HCT116 (cell line): ENCODE measurements around the gene CACNA1C. TPM values are rescaled to one million over a fixed set of nuclear protein-coding genes. Genes with fewer than 3 reads are reported as not detected.

ENCODE experiments used
- ATAC-seq: fragments of 200-7000 bp; cut with Tn5 transposase; 2 replicates; pipeline ENCODE4 v1.9.1; 2020; ENCODE audit warnings: mild to moderate bottlenecking, moderate library complexity
- BruUV-seq: library from RNA; stranded (reverse); fragments of 400-500 nt; replicated peaks from 2 replicates; lab custom pipeline; 2021; lab: Mats Ljungman, UMichigan
- CTCF ChIA-PET: fragments of 300-600 bp; sonication (Branson Sonifier 250); formaldehyde crosslinking; loops from one replicate; lab custom pipeline; 2021; ENCODE audit warnings: antibody characterized with exemption; lab: Charles Lee
- POLR2A ChIA-PET: fragments of 300-600, 350-600 bp; sonication (Branson Sonifier 250); formaldehyde crosslinking; loops from one replicate; lab custom pipeline; 2021; ENCODE audit warnings: antibody characterized with exemption; lab: Charles Lee
- RAD21 ChIA-PET, 2 experiments: fragments of 300-600 bp; sonication (Branson Sonifier 250); formaldehyde crosslinking; loops; one replicate each; lab custom pipeline; 2023; ENCODE audit warnings: low total read pairs in 2 of 2; ENCODE audit not compliant: uncharacterized antibody in 2 of 2, unreplicated experiment in 2 of 2, low non-redundant PET in 1 of 2; lab: Charles Lee
- DNase-seq: peaks from one replicate; pipeline ENCODE4 v3.0.0-alpha.2; 2010; ENCODE audit warnings: low read depth, low spot score
- H2AFZ ChIP-seq: fragments of 200-600 bp; shearing (Covaris generic), sonication (generic); 2 replicates; pipeline ENCODE4 v1.6.1; 2017; ENCODE audit warnings: low read depth, mixed run types, mixed read lengths, antibody characterized with exemption, low read length; ENCODE audit not compliant: poor library complexity, severe bottlenecking
- H3K27ac ChIP-seq: 2 replicates; pipeline ENCODE4 v1.5.1; 2012; ENCODE audit warnings: low read depth, low read length
- H3K27me3 ChIP-seq: fragments of 200-600 bp; sonication (generic); 2 replicates; pipeline ENCODE4 v1.6.1; 2016; ENCODE audit warnings: mixed run types, low read length, mixed read lengths; ENCODE audit not compliant: insufficient read depth
- H3K36me3 ChIP-seq, 2 experiments: fragments of 200-500 bp in 1 of 2; fragments of 200-600 bp in 1 of 2; sonication (Bioruptor generic) in 1 of 2; sonication (generic) in 1 of 2; 2 replicates each; pipeline versions ENCODE4 v1.5.1 to v1.6.1; 2014 to 2016; ENCODE audit warnings: low read length in 2 of 2, inconsistent platforms in 1 of 2, mixed read lengths in 1 of 2, mixed run types in 1 of 2; ENCODE audit not compliant: insufficient read depth in 2 of 2, control insufficient read depth in 1 of 2
- H3K4me1 ChIP-seq, 2 experiments: fragments of 200-600 bp in 1 of 2; sonication (generic) in 1 of 2; 2 replicates each; pipeline versions ENCODE4 v1.5.1 to v1.6.1; 2012 to 2017; ENCODE audit warnings: low read length in 2 of 2, inconsistent platforms in 1 of 2, mild to moderate bottlenecking in 1 of 2, mixed read lengths in 1 of 2, mixed run types in 1 of 2, moderate library complexity in 1 of 2; ENCODE audit not compliant: insufficient read depth in 2 of 2, control insufficient read depth in 1 of 2
- H3K4me2 ChIP-seq: fragments of 200-600 bp; sonication (generic); 2 replicates; pipeline ENCODE4 v1.6.1; 2017; ENCODE audit warnings: mixed run types, low read length, mixed read lengths
- H3K4me3 ChIP-seq, 2 experiments: fragments of 200-600 bp in 1 of 2; sonication (generic) in 1 of 2; replicated peaks in 1 of 2; 2 replicates each; pipeline ENCODE4 v1.5.1; 2011 to 2016; ENCODE audit warnings: low read length in 2 of 2, control low read depth in 1 of 2, low read depth in 1 of 2, mild to moderate bottlenecking in 1 of 2, mixed read lengths in 1 of 2, mixed run types in 1 of 2
- H3K79me2 ChIP-seq: fragments of 200-600 bp; sonication (generic); 2 replicates; pipeline ENCODE4 v1.6.1; 2017; ENCODE audit warnings: mild to moderate bottlenecking, mixed run types, low read length, moderate library complexity, mixed read lengths; ENCODE audit not compliant: insufficient read depth
- H3K9ac ChIP-seq: fragments of 200-600 bp; sonication (generic); 2 replicates; pipeline ENCODE4 v1.6.1; 2016; ENCODE audit warnings: low read length, mixed read lengths
- H3K9me2 ChIP-seq: fragments of 200-600 bp; sonication (generic), shearing (Covaris generic); 2 replicates; pipeline ENCODE4 v1.6.1; 2017; ENCODE audit warnings: mixed run types, mild to moderate bottlenecking, moderate library complexity; ENCODE audit not compliant: insufficient read depth
- H3K9me3 ChIP-seq, 2 experiments: fragments of 200-500 bp in 1 of 2; fragments of 200-600 bp in 1 of 2; sonication (Bioruptor generic) in 1 of 2; sonication (generic) in 1 of 2; 2 replicates each; pipeline ENCODE4 v1.6.1; 2014 to 2017; ENCODE audit warnings: low read length in 2 of 2, mixed read lengths in 2 of 2, inconsistent platforms in 1 of 2, low read depth in 1 of 2, mild to moderate bottlenecking in 1 of 2, mixed run types in 1 of 2, moderate library complexity in 1 of 2; ENCODE audit not compliant: control insufficient read depth in 1 of 2, insufficient read depth in 1 of 2
- H4K20me1 ChIP-seq: fragments of 200-600 bp; sonication (generic), shearing (Covaris generic); 2 replicates; pipeline ENCODE4 v1.6.1; 2017; ENCODE audit warnings: mixed run types, mild to moderate bottlenecking, moderate library complexity; ENCODE audit not compliant: insufficient read depth
- ATF3 ChIP-seq: IDR thresholded peaks from 2 replicates; pipeline ENCODE4 v1.6.1; 2012
- CTCF ChIP-seq, 3 experiments: fragments of 200-600 bp in 1 of 3; sonication (generic) in 1 of 3; IDR thresholded peaks in 2 of 3; conservative IDR thresholded peaks in 1 of 3; 2 replicates each; pipeline ENCODE4 v1.5.1; 2012 to 2017; ENCODE audit warnings: low read depth in 2 of 3, low read length in 2 of 3, antibody characterized with exemption in 1 of 3, borderline replicate concordance in 1 of 3, control low read depth in 1 of 3, mild to moderate bottlenecking in 1 of 3, mixed read lengths in 1 of 3, mixed run types in 1 of 3, moderate library complexity in 1 of 3; ENCODE audit not compliant: insufficient read depth in 1 of 3
- EZH2 ChIP-seq: fragments of 200-600 bp; sonication (generic); IDR thresholded peaks from 2 replicates; pipeline ENCODE4 v1.6.1; 2017; ENCODE audit warnings: antibody characterized with exemption, mixed run types
- FOSL1 ChIP-seq: IDR thresholded peaks from 2 replicates; pipeline ENCODE4 v1.6.1; 2012; ENCODE audit warnings: low read depth
- JUND ChIP-seq: IDR thresholded peaks from 2 replicates; pipeline ENCODE4 v1.6.1; 2012
- POLR2A ChIP-seq: IDR thresholded peaks from 2 replicates; pipeline ENCODE4 v1.7.0; 2011; ENCODE audit warnings: borderline replicate concordance; ENCODE audit not compliant: insufficient read depth, insufficient read length; ENCODE audit errors: extremely low read depth
- RAD21 ChIP-seq: IDR thresholded peaks from 2 replicates; pipeline ENCODE4 v1.6.1; 2012; ENCODE audit warnings: low read depth, mild to moderate bottlenecking
- SIN3A ChIP-seq: IDR thresholded peaks from 2 replicates; pipeline ENCODE4 v1.6.1; 2012; ENCODE audit warnings: low read depth
- SP1 ChIP-seq: IDR thresholded peaks from 2 replicates; pipeline ENCODE4 v1.6.1; 2012; ENCODE audit warnings: low read depth
- TCF7L2 ChIP-seq: IDR thresholded peaks from 2 replicates; pipeline ENCODE4 v1.7.0; 2011; ENCODE audit warnings: borderline replicate concordance, inconsistent platforms; ENCODE audit not compliant: insufficient read depth, insufficient read length; ENCODE audit errors: extremely low read depth
- YY1 ChIP-seq: IDR thresholded peaks from 2 replicates; pipeline ENCODE4 v1.6.1; 2011; ENCODE audit warnings: low read length, low read depth, moderate library complexity, mild to moderate bottlenecking; ENCODE audit not compliant: insufficient replicate concordance; ENCODE audit errors: extremely low read depth
- ZBTB33 ChIP-seq: IDR thresholded peaks from 2 replicates; pipeline ENCODE4 v1.6.1; 2011; ENCODE audit warnings: mild to moderate bottlenecking, low read length, moderate library complexity; ENCODE audit not compliant: insufficient replicate concordance; ENCODE audit errors: extremely low read depth
- ZFX ChIP-seq: fragments of 450-650 bp; IDR thresholded peaks from 2 replicates; pipeline ENCODE4 v1.6.1; 2017
- intact Hi-C: fragments of 100-400 bp; cut with micrococcal nuclease; formaldehyde crosslinking; loops from 2 replicates; pipeline ENCODE4 v1.10.0; 2022
- total RNA-seq: library from RNA; stranded (reverse); gene quantifications from one replicate; pipeline ENCODE4 v1.2.1, GENCODE V29; 2021; ENCODE audit not compliant: unreplicated experiment

The CACNA1C gene
- total RNA-seq, 1 experiment from 2014 or later, result 0.05 TPM

GRCh38 chr12:2354151-2354991 is 301.6 kb downstream of the CACNA1C start:
- BruUV-seq, result no TSS peak
- Histone ChIP-seq H3K27me3 (no peaks in the 10 kb centered on the region; the same call in 1 of the 2 replicates), H3K9me3 (no peaks in the 10 kb centered on the region), H3K79me2 (no peaks in the 10 kb centered on the region), H3K4me1 (no peaks in the 10 kb centered on the region), H4K20me1 (no peaks in the 10 kb centered on the region), H3K4me3 (no peak overlapping the region), H3K27ac (no peak overlapping the region), H3K36me3 (no peaks in the 10 kb centered on the region), H3K9ac (no peak overlapping the region), H3K9me2 (no peaks in the 10 kb centered on the region)
- DNase-seq, result no peak
- intact Hi-C loops, result no loop called here
- ChIA-PET CTCF (interaction anchor here (0.6 kb wide), 1 partner anchor 1012 kb away, joined by 4 read pairs; no protein-coding TSS in a partner anchor), POLR2A (no interaction called here), RAD21 (no interaction called here)
- no peak for ATAC-seq
- TF ChIP-seq SIN3A (no peak), TCF7L2 (no peak), ZBTB33 (no peak), EZH2 (no peak), CTCF (IDR thresholded peaks at IDR 0.05 in 2 of 3, conservative IDR thresholded peaks at IDR 0.05 in 1 of 3; ENCODE audit: borderline replicate concordance in 1 of 3, insufficient read depth in 1 of 3, low read depth in 2 of 3, low read length in 2 of 3) (no peak), ATF3 (no peak), SP1 (no peak), ZFX (no peak), YY1 (no peak), FOSL1 (no peak), POLR2A (no peak), RAD21 (no peak), JUND (no peak)
- TF ChIP-seq, all 23 proteins: peak for 0
- Histone ChIP-seq H2AFZ (no peak overlapping the region), H3K4me2 (no peak overlapping the region)
